CD4-positive, alpha-beta T cell treated with Interferon gamma for 1 hour (primary cell): ENCODE results near the gene SERPING1.

Source experiments
- DNase-seq: peaks from one replicate; pipeline ENCODE4 v3.0.0-alpha.2; 2020

The SERPING1 gene

DNA sequence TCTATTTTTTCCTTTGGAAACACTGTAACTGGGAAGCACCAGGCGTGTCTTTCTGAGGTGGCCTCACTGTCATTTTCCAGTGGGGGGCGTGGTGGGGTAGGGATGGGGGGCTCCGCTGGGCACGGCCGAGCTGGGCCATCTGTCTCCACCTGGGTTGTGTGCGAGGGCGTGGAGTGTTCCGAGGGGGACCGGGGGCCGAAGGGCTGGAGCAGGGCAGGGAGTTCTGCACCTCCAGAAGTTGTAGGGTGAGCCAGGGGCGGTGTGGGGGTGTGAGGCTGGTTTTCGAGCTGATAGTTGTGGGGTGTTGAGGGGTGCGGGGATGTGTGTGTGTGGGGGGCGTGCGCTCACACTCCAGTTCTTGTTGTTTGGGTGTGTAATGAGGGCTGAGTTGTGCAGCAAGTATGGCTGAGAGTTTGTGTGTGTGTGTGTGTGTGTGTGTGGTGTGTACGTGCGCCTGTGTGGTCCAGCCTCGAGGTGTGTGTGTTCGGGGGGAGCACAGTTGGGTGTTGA, 41.4 kb downstream of the SERPING1 start:
- DNase-seq, result no peak

DNA sequence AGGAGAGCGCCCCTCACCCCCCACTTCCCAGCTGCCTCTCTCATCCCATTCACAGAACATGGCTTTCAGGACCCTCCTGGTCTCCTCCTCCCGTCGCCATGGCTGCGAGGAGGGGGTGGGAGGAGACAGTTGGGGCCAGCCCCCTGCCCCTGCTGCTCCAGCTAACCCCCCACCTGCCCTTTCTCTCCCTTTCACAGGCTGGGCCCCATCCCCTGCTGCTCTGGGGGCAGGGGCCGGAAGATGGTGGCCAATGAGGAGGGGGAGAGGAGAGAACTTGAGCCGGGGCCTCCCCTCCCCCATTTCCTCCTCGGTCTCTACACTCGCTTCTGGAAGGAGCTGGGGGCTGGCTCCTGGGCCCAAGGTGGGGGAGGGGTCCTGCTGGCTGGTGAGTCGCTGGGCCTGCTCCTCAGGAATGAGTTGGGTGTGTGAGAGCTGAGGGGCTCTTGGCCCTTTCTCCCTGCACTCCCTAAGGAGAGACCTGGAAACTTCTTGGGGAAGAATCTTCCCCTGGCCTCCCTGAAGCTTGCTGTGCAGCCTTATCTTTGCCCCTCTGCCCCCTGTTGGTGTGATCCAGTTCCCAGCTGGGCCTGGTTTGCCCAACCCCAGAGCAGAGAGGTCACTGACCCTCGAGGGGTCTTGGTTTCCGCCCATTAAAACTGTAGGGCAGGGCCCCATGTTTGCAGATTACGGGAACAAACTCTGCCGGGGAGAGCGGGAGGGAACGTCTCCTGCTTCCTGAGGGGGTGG, 42.0 kb downstream of the SERPING1 start:
- DNase-seq, result no peak

DNA sequence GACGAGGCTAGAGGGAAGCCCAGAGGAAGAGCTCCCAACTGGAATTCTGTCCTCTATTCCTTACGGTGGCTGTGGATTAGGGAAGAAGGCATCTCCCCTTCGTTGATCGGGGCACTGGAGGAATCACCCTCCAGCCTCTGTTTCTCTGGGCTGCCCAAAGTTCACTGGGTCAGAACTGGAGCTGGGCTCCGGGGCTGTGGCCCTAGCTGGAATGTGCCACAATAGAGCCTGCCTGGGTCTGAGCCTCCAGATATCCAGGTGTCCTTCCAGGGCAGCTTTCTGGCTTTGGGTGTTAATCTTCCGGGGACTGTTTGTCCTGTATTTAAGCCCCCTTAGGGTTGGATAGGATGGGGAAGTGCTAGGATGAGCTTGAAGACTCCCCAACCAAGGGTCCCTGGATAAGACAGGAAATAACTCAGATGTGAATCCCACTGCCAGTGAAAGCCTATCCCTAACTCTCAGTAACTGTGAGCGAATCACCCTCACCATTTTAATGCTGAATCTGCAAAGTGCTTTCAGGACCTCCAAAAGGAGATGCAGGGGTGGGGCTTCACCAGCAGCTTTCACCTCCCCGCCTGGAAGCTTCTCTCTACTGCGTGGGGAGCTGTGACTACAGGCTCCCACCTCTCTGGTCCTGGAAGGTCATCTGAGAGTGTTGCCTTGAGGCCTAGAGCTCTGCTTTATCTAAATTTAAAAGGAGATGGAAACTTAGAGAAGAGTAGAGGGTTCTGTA, 42.7 kb downstream of the SERPING1 start:
- no peak for DNase-seq

DNA sequence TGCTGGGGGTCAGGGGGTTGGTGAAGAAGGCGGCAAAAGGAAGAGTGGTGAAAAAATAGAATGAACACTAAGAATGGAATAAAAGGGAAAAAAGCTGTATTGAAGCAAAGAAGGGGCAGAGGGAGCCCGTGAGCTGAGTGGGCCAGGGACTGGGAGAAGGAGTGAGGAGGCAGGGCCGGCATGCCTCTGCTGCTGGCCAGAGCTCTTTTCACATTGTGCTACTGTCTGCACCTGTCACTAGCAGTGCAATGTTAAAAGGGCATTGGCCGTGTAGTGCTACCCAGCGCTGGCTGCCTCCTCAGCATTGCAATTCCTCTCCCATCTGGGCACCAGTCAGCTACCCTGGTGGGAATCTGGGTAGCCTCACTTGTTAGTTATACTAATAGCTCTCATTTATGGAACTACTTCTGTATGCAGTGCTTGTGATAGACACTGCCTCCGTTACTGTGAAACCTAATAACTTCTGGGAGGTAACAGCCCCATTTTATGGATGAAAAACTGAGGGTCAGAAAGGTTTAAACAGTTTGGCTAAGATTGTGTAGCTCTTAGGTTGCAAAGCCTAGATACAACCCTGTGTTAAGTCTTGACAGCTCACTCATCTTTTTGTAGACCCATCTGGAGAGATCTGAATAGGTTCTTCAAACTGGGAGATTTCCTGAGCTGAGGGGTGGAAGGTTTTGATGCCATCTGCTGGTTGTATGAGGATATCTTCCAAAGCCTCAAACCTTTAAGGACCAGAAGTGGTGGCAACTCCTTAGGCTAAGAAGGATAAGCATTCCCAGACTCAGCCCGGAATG, 43.7 kb downstream of the SERPING1 start:
- no peak for DNase-seq

- no peak for DNase-seq
Measured at GRCh38 chr11:57643802-57644201, 46.3 kb downstream of the SERPING1 start.

GRCh38 chr11:57644748-57645688, 47.5 kb downstream of the SERPING1 start:
- peak; percentile 81 for DNase-seq

DNA sequence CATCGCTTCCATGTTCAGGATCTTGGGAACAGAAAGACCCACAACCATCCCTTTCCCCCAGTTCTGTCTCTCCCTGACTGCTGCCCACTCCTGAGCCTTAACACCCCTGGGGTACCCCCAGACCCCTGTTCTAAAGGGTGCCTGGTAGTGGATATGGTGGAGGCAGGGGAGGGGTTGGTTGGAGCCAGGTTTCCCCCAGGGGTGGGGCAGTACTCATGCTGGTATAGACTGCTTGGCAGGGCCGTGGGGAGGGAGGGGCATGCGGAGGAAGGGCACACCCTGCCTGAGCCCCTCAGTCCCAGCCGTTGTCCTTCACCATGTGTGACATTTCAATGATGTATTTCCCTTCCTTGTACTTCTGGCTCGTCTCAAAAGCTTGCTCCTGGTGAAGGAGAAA, 48.2 kb downstream of the SERPING1 start:
- DNase-seq, result no peak

DNA sequence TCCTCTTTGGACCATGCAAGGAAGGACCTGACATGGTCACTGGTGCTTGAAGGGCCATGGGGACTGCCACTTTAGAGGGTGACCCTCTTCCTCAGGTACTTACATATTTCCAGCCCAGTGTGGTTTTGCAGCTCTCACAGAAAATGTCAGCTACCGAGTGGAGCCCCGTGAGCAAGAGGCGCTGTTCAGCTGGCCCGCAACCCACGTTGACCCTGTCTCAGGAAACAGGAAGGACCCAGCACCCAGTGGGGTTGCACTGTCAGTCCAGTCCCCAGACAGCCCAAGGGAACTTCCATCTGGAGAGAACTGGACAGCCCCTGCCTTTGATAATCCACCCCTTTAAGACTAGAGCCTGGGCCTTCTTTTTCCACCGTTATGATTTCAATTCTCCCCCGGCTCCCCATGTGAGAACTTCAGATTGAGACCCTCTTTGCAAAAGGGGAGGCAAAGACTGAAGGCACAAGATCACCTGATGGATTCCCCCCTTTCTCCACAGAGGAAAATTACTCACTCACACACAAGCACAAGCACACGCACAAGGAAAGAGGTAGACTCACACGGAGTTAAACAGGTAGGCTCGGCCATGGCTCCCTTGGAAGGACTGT, 48.8 kb downstream of the SERPING1 start:
- DNase-seq, result peak; percentile 22

DNA sequence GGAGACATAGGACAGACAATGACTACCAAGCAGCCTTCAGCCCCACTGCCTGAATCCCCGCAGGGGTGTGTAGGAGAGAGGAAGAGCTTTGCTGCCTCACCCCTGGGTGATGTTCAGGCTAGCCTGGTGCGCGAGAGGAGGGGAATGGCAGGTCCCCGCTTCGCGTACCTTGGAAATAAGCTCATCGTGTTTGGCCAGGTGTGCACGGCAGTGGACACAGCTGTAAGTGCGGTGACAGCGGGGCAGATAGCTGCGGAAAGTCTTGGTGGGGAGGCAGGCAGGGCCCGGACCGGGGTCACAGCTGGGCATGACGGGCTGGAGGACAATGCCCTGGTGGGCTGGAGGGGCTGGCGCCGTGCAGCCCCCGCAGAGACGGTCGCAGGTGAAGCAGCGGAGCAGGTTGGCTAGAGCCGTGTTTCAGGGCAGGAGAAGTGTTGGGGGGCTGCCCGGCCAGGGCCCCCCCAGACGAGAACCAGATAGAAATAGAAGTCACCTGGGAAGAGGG, 49.4 kb downstream of the SERPING1 start:
- no peak for DNase-seq

GRCh38 chr11:57647372-57647771, 49.9 kb downstream of the SERPING1 start:
- no peak for DNase-seq

DNA sequence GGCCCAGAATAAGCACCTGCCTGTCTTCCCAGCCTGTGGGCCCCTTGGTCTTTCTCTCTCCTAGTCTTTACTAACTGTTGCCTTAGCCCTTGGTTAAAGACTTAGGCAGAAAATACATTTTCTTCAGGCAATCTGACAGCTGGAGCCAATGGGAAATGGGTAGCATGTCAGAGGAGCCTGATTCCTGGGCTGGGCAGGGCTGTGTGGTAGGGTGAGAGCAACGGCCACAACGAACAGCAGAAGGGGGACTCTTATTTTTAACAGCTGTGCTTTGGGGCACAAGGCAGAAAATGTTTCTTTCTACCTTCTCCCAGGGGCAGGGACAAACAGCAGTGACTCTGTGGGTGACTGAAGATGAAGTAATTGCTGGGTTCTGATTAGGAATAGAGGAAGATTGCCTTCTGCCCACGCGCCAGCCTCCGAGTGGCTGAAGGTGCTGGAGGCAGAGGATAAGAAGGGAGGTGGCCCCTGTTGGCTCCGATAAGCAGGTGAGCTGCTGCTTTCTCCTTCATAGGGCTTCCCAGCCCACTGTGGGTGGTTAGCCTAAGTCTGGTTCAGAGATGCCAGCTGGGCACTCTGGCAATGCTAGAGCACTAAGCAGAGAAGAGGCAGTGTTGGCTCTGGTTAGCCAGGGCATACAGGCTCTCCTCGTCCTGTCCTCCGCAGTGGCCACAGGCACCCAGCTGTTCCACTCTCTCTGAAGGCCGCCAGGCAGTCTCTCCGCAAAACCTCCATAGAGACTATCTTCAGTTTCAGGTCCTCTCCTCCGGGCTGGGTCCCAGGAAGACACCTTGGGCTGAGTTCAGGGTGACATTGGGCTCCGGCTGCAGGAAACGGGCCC, 50.7 kb downstream of the SERPING1 start:
- no peak for DNase-seq

- peak; percentile 20 for DNase-seq
Measured at GRCh38 chr11:57648801-57649735, 51.6 kb downstream of the SERPING1 start.

DNA sequence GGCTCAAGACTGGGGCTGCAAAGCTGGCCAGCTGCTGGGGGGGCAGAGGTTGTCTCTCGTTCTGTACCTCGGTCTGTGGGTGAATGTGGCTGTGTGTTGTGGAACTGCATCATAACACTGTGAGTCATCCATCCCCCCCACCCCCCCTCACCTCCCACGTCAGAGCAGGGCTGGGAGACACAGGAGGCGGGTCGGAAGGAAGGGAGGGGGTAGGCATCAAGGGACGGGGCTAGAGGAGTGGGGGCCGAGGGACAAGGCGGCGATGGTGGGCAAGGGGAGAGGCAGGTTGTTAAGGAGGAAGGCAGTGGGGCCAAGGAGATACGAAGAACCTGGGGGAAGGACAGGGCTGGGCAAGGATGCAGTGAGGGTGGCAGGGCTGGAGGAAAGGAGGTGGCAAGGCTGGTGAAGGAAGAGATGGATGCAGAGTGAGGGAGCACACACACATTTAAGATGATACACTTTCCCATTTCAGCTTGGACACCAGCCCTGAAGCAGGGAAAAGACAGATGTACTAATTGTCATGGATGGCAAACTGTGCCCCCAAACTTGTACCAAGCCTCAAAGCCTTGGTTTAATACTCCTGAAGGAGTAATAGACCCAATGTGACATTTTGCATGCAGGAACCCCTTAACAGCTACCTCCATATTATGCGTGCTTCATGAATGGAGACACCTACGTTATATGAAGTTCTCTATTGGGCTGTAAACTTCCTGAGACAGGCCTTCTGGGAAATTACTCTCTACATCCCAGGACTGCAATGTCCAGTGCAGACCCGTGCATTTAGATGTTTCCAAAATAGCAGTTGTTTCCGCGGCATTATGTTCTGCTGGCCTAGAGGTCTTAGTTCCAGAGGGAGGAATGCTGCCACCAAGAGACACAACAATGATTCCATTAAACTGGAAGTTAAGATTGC, 52.6 kb downstream of the SERPING1 start, which contains the start of gene YPEL4:
Gene YPEL4 (minus strand): TSS at position 87 of the 913 bp plus-strand sequence. CDS start 2,805 bp downstream, outside the sequence.
- peak; percentile 82 for DNase-seq

- no peak for DNase-seq
Measured at GRCh38 chr11:57650739-57651090, 53.2 kb downstream of the SERPING1 start.

DNA sequence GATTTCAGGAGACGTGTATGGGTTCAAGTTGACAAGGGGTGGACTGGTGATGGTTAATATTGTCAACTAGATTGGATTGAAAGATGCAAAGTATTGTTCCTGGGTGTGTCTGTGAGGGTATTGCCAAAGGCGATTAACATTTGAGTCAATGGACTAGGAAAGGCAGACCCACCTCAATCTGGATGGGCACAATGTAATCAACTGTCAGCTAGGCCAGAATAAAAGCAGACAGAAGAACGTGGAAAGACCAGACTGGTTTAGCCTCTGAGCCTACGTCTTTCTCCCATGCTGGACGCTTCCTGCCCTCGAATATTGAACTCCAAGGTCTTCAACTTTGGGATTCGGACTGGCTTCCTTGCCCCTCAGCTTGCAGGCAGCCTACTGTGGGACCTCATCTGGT, 53.9 kb downstream of the SERPING1 start:
- DNase-seq, result no peak

DNA sequence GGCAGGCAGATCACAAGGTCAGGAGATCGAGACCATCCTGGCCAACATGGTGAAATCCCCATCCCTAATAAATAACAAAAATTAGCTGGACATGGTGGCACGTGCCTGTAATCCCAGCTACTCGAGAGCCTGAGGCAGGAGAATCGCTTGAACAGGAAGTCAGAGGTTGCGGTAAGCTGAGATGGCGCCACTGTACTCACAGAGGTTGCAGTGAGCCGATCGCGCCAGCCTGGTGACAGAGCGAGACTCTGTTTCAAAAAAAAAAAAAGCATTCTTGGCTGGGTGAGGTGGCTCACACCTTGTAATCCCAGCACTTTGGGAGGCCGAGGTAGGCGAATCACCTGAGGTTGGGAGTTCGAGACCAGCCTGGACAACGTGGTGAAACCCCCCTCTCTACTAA, 54.7 kb downstream of the SERPING1 start:
- peak; percentile 33 for DNase-seq

DNA sequence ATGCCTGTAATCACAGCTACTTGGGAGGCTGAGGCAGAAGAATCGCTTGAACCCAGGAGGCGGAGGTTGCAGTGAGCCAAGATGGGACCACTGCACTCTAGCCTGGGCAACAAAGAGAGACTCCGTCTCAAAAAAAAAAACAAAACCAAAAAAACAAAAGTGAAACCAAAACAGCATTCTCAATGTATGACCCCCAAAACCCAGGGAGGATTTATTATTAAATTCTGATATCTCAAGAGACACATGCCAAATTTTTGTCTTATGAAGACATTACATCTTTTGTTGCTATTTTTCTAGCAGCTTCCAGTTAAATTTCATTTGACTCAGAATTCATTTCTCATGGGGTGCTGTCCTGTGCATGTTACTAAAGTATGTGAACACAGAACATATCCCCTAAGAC, 55.2 kb downstream of the SERPING1 start:
- DNase-seq, result no peak

GRCh38 chr11:57653163-57653562, 55.7 kb downstream of the SERPING1 start:
- DNase-seq, result no peak
